ENCODE results near the gene SOX10. TPM values are rescaled to one million over a fixed set of nuclear protein-coding genes. Genes with fewer than 3 reads are reported as not detected.
A peak's percentile ranks its signal among the peaks of the same experiment; 100 is the strongest.

The SOX10 gene
- polyA plus RNA-seq (2013, experiment 1 of 4) = 18.7 TPM
- 23.0 TPM for polyA plus RNA-seq (2013, experiment 2 of 4)
- polyA plus RNA-seq (2013, experiment 3 of 4) = 24.9 TPM
- 31.6 TPM for polyA plus RNA-seq (2013, experiment 4 of 4)

GRCh38 chr22:37983860-37984791 is at the start of gene SOX10:
Gene SOX10, minus strand, starts transcription at chr22:37984555. Its CDS starts 771 bp downstream, at chr22:37983784.
- Histone ChIP-seq H3K4me3 (ENCODE audit: insufficient read depth, low read depth, low read length) (peak within 1 kb of the TSS; percentile 33), H3K27ac (ENCODE audit: insufficient read depth, low read depth, low read length, poor library complexity, severe bottlenecking) (no peak within 1 kb of the TSS), H3K4me1 (ENCODE audit: control insufficient read depth, insufficient read depth, low read length) (peaks cover 31% of the 10 kb centered on the region), H3K36me3 (ENCODE audit: control insufficient read depth, insufficient read depth, low read length) (no peaks in the 10 kb centered on the region), H3K9me3 (ENCODE audit: control insufficient read depth, low read length) (no peaks in the 10 kb centered on the region), H3K27me3 (ENCODE audit: control insufficient read depth, insufficient read depth, low read length, poor library complexity, severe bottlenecking) (peaks cover 29% of the 10 kb centered on the region)
- WGBS, 2 experiments = 5 to 7% methylated on average over 32 to 42 of the region's 42 CpGs

GRCh38 chr22:38033522-38034277 is 49.3 kb upstream of the SOX10 start:
- WGBS, 2 experiments = 85 to 87% methylated on average over 27 of the region's 27 CpGs
- no peaks in the 10 kb centered on the region for H3K36me3 ChIP-seq (ENCODE audit: control insufficient read depth, insufficient read depth, low read length)
- no peaks in the 10 kb centered on the region for H3K9me3 ChIP-seq (ENCODE audit: control insufficient read depth, low read length)
- peak overlapping the region; percentile 67 for H3K27ac ChIP-seq (ENCODE audit: insufficient read depth, low read depth, low read length, poor library complexity, severe bottlenecking)
- H3K4me1 ChIP-seq (ENCODE audit: control insufficient read depth, insufficient read depth, low read length) = peaks cover 46% of the 10 kb centered on the region
- no peaks in the 10 kb centered on the region for H3K27me3 ChIP-seq (ENCODE audit: control insufficient read depth, insufficient read depth, low read length, poor library complexity, severe bottlenecking)
- no peak overlapping the region for H3K4me3 ChIP-seq (ENCODE audit: insufficient read depth, low read depth, low read length)

GRCh38 chr22:38032681-38033521 is 48.5 kb upstream of the SOX10 start:
- WGBS, 2 experiments = 94 to 95% methylated on average over 19 of the region's 19 CpGs
- Histone ChIP-seq H3K4me3 (ENCODE audit: insufficient read depth, low read depth, low read length) (no peak overlapping the region), H3K27ac (ENCODE audit: insufficient read depth, low read depth, low read length, poor library complexity, severe bottlenecking) (no peak overlapping the region), H3K4me1 (ENCODE audit: control insufficient read depth, insufficient read depth, low read length) (peaks cover 49% of the 10 kb centered on the region), H3K9me3 (ENCODE audit: control insufficient read depth, low read length) (no peaks in the 10 kb centered on the region), H3K27me3 (ENCODE audit: control insufficient read depth, insufficient read depth, low read length, poor library complexity, severe bottlenecking) (no peaks in the 10 kb centered on the region), H3K36me3 (ENCODE audit: control insufficient read depth, insufficient read depth, low read length) (no peaks in the 10 kb centered on the region)

- H3K4me1 ChIP-seq (ENCODE audit: control insufficient read depth, insufficient read depth, low read length) = peaks cover 57% of the 10 kb centered on the region
- WGBS, 2 experiments = 91 to 93% methylated on average over 12 of the region's 12 CpGs
These were observed 47.1 kb upstream of the SOX10 start for GRCh38 chr22:38031491-38031890.

GRCh38 chr22:38030311-38031133 is 46.2 kb upstream of the SOX10 start:
- peaks cover 56% of the 10 kb centered on the region for H3K4me1 ChIP-seq (ENCODE audit: control insufficient read depth, insufficient read depth, low read length)
- WGBS, 2 experiments = 78 to 81% methylated on average over 16 of the region's 16 CpGs

More at GRCh38 chr22:38031491-38031890, 47.1 kb upstream of the SOX10 start:
- Histone ChIP-seq H3K27ac (ENCODE audit: insufficient read depth, low read depth, low read length, poor library complexity, severe bottlenecking) (no peak overlapping the region), H3K9me3 (ENCODE audit: control insufficient read depth, low read length) (no peaks in the 10 kb centered on the region), H3K27me3 (ENCODE audit: control insufficient read depth, insufficient read depth, low read length, poor library complexity, severe bottlenecking) (no peaks in the 10 kb centered on the region), H3K4me3 (ENCODE audit: insufficient read depth, low read depth, low read length) (no peak overlapping the region), H3K36me3 (ENCODE audit: control insufficient read depth, insufficient read depth, low read length) (no peaks in the 10 kb centered on the region)

GRCh38 chr22:38029901-38030300 is 45.5 kb upstream of the SOX10 start:
- no peaks in the 10 kb centered on the region for H3K9me3 ChIP-seq (ENCODE audit: control insufficient read depth, low read length)
- H3K4me3 ChIP-seq (ENCODE audit: insufficient read depth, low read depth, low read length) = no peak overlapping the region
- no peaks in the 10 kb centered on the region for H3K27me3 ChIP-seq (ENCODE audit: control insufficient read depth, insufficient read depth, low read length, poor library complexity, severe bottlenecking)
- WGBS, 2 experiments = 92 to 93% methylated on average over 5 of the region's 5 CpGs
- H3K27ac ChIP-seq (ENCODE audit: insufficient read depth, low read depth, low read length, poor library complexity, severe bottlenecking) = no peak overlapping the region
- peaks cover 51% of the 10 kb centered on the region for H3K4me1 ChIP-seq (ENCODE audit: control insufficient read depth, insufficient read depth, low read length)
- no peaks in the 10 kb centered on the region for H3K36me3 ChIP-seq (ENCODE audit: control insufficient read depth, insufficient read depth, low read length)

More at GRCh38 chr22:38030311-38031133, 46.2 kb upstream of the SOX10 start:
- Histone ChIP-seq H3K4me3 (ENCODE audit: insufficient read depth, low read depth, low read length) (no peak overlapping the region), H3K27ac (ENCODE audit: insufficient read depth, low read depth, low read length, poor library complexity, severe bottlenecking) (no peak overlapping the region), H3K9me3 (ENCODE audit: control insufficient read depth, low read length) (no peaks in the 10 kb centered on the region), H3K36me3 (ENCODE audit: control insufficient read depth, insufficient read depth, low read length) (no peaks in the 10 kb centered on the region), H3K27me3 (ENCODE audit: control insufficient read depth, insufficient read depth, low read length, poor library complexity, severe bottlenecking) (no peaks in the 10 kb centered on the region)

GRCh38 chr22:38029370-38029769 is 45.0 kb upstream of the SOX10 start:
- no peaks in the 10 kb centered on the region for H3K9me3 ChIP-seq (ENCODE audit: control insufficient read depth, low read length)
- H3K27me3 ChIP-seq (ENCODE audit: control insufficient read depth, insufficient read depth, low read length, poor library complexity, severe bottlenecking) = no peaks in the 10 kb centered on the region
- H3K4me1 ChIP-seq (ENCODE audit: control insufficient read depth, insufficient read depth, low read length) = peaks cover 45% of the 10 kb centered on the region
- H3K27ac ChIP-seq (ENCODE audit: insufficient read depth, low read depth, low read length, poor library complexity, severe bottlenecking) = no peak overlapping the region
- H3K4me3 ChIP-seq (ENCODE audit: insufficient read depth, low read depth, low read length) = no peak overlapping the region
- no peaks in the 10 kb centered on the region for H3K36me3 ChIP-seq (ENCODE audit: control insufficient read depth, insufficient read depth, low read length)

GRCh38 chr22:38028344-38029130 is 44.2 kb upstream of the SOX10 start:
- H3K4me1 ChIP-seq (ENCODE audit: control insufficient read depth, insufficient read depth, low read length) = peaks cover 37% of the 10 kb centered on the region
- 93 to 96% methylated on average over 15 of the region's 15 CpGs for WGBS, 2 experiments
- H3K9me3 ChIP-seq (ENCODE audit: control insufficient read depth, low read length) = no peaks in the 10 kb centered on the region
- H3K4me3 ChIP-seq (ENCODE audit: insufficient read depth, low read depth, low read length) = no peak overlapping the region
- H3K27ac ChIP-seq (ENCODE audit: insufficient read depth, low read depth, low read length, poor library complexity, severe bottlenecking) = no peak overlapping the region
- no peaks in the 10 kb centered on the region for H3K36me3 ChIP-seq (ENCODE audit: control insufficient read depth, insufficient read depth, low read length)
- H3K27me3 ChIP-seq (ENCODE audit: control insufficient read depth, insufficient read depth, low read length, poor library complexity, severe bottlenecking) = no peaks in the 10 kb centered on the region
